Mononuclear cell (primary cell): ENCODE results near the gene RREB1. TPM values are rescaled to one million over a fixed set of nuclear protein-coding genes. Genes with fewer than 3 reads are reported as not detected.
"Not testable (repeated sequence)": the region's sequence is repeated elsewhere in the genome, so short reads cannot be mapped to it uniquely, and the experiment has no call there.

Experiments
- H3K27me3 ChIP-seq: 2 replicates; pipeline ENCODE4 v1.6.0; 2011; ENCODE audit warnings: low read length, control low read depth; ENCODE audit not compliant: insufficient read depth
- H3K4me1 ChIP-seq: 2 replicates; pipeline ENCODE4 v1.5.1; 2011; ENCODE audit warnings: mild to moderate bottlenecking, low read length, control low read depth; ENCODE audit not compliant: insufficient read depth
- H3K4me3 ChIP-seq: 2 replicates; pipeline ENCODE4 v1.5.1; 2011; ENCODE audit warnings: mild to moderate bottlenecking, low read length, moderate library complexity
- H3K9me3 ChIP-seq: 2 replicates; pipeline ENCODE4 v1.5.1; 2011; ENCODE audit warnings: low read depth, mild to moderate bottlenecking, control low read depth, low read length
- total RNA-seq: library from RNA; depleted of rRNA; stranded (reverse); fragments of >200 nt; gene quantifications from one replicate; pipeline ENCODE4 v1.2.3, GENCODE V29; 2012

The RREB1 gene
- total RNA-seq, 1 donor, result 47.5 TPM

DNA sequence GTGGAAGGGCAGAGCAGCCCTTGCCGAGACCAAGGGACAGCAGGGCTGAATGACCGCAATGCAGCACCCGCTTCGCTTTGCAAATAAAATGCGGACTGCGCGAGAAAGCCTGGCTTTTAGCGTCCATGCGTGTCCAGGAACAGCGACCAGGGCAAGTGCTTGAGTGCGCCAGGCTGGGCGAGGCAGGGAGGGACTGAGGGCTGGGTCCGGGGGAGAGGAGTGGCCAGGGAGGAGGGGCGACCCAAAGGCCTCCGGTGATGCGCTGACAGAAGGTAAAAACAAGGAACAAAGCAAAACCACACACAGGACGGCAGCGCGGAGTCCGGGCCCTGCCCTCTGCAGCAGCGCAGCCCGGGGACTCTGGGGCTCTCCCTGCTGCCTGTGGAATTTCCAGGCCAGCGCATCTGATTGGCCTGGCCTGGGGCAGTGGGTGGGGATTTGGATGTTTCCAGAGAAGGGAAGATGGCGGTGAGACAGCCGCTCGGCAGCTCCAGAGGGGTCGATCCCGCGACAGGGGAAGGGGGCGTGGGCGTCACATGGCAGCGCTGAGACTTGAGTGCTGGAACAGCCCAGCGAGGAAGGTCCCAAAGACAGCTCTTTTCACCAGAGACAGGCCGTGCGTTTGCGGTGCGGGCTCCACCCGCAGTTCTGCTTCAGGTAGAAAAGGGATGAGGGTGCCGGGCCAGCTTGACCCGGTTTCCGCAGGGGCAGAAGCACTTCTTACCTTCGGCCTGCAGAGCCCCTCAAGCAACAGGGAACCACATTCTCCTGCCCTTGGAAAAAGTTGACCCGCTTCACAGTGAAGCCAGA is 153.5 kb downstream of the RREB1 start:
- Histone ChIP-seq H3K4me3 (peak overlapping the region; percentile 48), H3K9me3 (no peaks in the 10 kb centered on the region), H3K27me3 (no peaks in the 10 kb centered on the region), H3K4me1 (peaks cover 64% of the 10 kb centered on the region)

DNA sequence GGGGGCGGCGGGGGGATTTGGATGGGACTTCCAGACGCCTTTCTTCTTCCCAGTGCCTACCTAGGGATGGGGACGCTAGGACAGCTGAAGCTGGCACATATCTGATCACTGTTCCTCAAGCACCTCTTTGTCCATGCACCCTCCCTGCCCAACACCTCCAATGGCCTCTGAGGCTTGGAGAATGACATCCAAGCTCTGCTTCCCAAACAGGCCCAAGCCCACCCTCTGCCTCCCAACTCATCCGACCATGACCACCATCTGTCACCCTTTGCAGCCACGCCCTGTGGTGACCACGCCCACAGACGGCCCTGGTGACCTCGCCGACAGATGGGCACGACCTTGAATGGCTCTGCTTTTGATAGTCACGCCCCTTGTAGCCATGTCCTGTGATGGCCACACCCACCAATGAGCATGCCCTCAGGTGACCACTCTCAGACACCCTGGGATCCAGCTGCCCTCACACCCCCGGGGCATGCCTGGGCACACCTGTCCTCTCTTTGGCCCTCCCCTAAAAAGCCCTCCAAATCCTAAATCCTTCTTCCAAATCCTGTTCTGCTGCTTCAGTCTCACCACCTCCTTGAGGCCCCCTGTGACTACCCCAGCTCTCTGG is 154.2 kb downstream of the RREB1 start:
- H3K4me3 ChIP-seq, result peak overlapping the region; percentile 48
- H3K4me1 ChIP-seq, result peaks cover 64% of the 10 kb centered on the region
- no peaks in the 10 kb centered on the region for H3K9me3 ChIP-seq

DNA sequence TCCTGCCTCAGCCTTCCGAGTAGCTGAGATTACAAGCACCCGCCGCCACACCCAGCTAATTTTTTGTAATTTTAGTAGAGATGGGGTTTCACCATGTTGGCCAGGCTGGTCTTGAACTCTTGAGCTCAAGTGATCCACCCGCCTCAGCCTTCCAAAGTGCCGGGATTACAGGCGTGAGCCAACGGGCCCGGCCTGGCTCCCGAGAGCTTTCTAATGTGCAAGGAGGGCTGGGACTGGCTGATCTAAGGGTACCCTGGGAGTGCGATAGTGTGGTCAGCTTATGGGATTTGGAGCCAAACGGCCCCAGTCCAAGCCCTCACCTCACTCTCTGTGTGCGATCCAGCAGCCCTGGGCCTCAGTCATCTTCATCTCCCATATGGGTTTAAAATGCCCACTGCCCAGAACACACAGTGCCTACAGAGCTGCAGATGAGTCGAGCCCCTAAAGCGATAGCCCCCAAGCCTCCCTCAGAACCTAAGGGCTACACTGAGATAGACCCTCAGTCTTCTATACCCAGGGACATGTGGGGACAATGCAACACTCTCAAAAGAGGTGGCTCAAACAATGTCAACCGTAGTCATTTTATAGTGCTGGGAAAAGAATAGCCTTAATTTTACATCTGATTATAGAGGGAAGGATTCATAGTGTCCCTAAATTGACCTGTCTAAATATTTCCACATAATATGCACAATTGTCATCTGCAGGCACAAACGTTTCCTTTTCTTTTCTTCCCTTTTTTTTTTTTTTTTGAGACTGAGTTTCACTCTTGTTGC is 155.2 kb downstream of the RREB1 start:
- H3K4me1 ChIP-seq, result peaks cover 73% of the 10 kb centered on the region
- no peak overlapping the region for H3K4me3 ChIP-seq
- no peaks in the 10 kb centered on the region for H3K27me3 ChIP-seq
- no peaks in the 10 kb centered on the region for H3K9me3 ChIP-seq

More for the DNA sequence above, 154.2 kb downstream of the RREB1 start:
- H3K27me3 ChIP-seq, result no peaks in the 10 kb centered on the region

DNA sequence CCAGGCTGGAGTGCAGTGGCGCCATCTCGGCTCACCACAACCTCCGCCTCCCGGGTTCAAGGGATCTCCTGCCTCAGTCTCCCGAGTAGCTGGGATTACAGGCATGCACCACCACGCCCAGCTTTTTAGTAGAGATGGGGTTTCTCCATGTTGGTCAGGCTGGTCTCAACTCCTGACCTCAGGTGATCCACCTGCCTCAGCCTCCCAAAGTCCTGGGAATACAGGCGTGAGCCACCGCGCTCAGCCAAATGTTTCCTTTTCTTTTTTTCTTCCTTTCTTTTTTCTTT is 155.7 kb downstream of the RREB1 start:
- H3K4me1 ChIP-seq, result peaks cover 68% of the 10 kb centered on the region
- H3K4me3 ChIP-seq, H3K27me3 ChIP-seq, H3K9me3 ChIP-seq: not testable (repeated sequence)

DNA sequence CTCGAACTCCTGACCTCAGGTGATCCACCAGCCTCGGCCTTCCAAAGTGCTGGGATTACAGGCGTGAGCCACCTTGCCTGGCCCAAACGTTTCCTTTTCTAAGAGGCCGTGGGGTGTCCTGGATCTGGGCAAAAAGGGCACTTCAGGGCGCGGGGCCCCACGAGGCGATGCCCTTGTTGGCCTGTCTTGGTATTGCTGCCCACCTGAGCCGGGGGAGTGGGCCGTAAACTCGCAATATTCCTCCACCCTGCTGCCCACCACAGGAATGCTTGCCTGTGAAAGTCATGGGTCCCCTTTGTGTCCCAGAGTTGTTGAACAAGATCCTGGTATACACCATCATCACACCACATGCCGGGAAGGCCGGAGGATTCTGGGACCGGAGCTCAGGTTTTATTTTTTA is 156.3 kb downstream of the RREB1 start:
- Histone ChIP-seq H3K4me3 (no peak overlapping the region), H3K4me1 (peaks cover 67% of the 10 kb centered on the region), H3K9me3 (no peaks in the 10 kb centered on the region), H3K27me3 (no peaks in the 10 kb centered on the region)

DNA sequence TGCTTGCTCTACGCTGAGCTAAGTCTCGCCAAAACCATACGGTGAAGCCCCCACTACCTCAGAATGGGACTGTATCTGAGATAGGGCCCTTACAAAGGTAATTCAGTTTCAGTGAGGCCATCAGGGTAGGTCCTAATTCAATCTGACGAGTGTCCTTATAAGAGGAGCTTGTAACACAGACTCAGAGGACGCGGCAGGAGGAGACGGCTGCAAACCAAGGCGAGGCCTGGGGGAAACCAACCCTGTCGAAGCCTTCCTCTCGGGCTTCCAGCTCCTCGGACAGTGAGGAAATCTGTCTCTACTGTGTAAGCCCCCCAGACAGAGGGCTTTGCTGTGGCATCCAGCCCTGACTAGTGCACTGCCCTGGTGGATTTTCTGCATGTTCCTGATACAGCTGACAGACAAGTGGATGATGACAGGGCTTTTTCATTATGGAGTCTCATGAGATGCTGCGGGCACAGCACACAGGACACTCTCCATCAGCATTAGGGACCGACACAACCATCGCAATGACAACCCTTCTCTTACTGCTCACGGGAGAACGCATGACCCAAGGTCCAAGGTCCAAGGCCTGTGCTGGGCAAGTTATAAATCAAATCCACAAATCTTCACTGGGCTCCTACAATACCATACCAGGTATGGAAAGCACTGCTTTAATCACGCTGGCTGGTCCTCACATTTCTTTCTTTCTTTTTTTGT is 157.1 kb downstream of the RREB1 start:
- H3K9me3 ChIP-seq, result no peaks in the 10 kb centered on the region
- no peak overlapping the region for H3K4me3 ChIP-seq
- no peaks in the 10 kb centered on the region for H3K27me3 ChIP-seq
- peaks cover 67% of the 10 kb centered on the region for H3K4me1 ChIP-seq

DNA sequence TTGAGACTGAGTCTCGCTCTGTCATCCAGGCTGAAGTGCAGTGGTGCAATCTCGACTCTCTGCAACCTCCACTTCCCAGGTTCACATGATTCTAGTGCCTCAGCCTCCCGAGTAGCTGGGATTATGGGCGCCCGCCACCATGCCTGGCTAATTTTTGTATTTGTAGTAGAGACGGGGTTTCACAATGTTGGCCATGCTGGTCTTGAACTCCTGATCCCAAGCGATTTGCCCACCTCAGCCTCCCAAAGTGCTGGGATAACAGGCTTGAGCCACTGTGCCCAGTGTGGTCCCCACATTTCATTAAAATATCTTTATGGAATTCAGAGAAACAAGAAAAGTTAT is 157.6 kb downstream of the RREB1 start:
- H3K4me3 ChIP-seq, H3K9me3 ChIP-seq, H3K27me3 ChIP-seq: not testable (repeated sequence)
- H3K4me1 ChIP-seq, result peaks cover 61% of the 10 kb centered on the region

DNA sequence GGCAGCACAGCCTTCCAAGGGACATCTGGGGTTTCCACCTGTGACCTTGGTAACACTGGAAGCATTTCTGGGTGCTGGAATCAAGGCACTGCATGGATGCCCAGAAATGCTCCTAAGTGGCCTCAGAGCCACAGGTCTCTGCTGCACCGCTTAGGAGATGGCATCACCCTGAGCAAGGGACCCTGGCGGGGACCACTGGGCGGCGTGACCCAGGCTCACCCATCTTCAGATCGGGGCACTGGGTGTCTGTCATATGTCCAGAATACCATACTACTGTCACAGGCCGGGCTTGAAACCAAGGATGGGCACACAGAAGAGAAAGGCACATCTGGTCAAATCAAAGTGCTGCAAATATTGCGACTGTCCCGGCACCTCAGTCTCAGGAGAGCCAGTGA is 159.3 kb downstream of the RREB1 start:
- Histone ChIP-seq H3K4me3 (no peak overlapping the region), H3K27me3 (no peaks in the 10 kb centered on the region), H3K4me1 (peaks cover 52% of the 10 kb centered on the region), H3K9me3 (no peaks in the 10 kb centered on the region)

DNA sequence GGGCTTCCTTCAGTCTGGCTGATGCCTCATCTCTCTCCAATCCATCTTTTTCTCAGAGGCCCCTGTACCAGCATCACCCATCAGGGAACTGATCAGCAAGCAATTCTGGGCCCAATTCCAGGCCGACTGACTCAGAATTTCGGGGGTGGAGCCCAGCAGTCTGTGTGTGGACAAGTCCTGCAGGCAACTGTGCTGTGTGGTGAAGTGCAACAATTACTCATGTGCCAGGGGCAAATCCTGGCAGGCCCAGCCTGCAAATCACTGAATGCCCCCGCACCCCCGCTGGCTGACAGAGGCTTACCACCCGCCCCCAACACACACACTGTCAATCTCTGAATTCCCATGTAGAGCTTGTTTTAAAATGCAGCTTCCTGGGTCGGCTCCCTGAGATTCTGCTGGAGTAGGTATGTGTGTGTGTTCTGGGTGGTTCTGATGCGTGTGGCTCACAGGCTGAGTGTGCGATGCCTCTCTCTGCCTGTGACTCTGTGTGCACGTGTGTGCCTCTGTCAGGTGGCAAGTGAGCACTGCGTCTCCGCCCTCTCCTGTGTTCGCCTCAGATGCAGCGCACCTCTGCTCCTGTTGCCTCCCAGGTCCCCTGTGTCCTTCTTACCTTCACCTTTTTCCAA is 159.8 kb downstream of the RREB1 start:
- Histone ChIP-seq H3K4me1 (peaks cover 46% of the 10 kb centered on the region), H3K4me3 (no peak overlapping the region), H3K9me3 (no peaks in the 10 kb centered on the region), H3K27me3 (no peaks in the 10 kb centered on the region)

DNA sequence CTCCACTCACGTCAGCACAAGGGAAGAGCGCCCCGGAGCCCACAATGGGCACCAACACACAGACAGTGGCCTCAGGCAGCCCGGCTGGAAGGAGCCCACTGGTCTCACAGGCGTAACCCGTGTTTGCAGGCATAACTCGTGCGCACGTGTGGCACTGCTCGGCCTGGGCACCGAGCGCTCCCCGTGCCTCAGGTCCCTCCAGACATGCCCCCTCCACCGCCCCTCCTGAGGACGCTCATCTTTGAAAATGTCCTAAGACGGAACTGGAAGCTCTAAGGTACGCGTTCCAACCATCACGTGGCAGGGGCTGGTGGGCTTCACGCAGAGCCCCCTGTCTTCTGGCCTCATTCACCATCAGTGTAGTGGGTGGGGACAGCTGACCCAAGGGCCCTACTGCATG is 160.6 kb downstream of the RREB1 start:
- Histone ChIP-seq H3K4me1 (peaks cover 39% of the 10 kb centered on the region), H3K9me3 (no peaks in the 10 kb centered on the region), H3K27me3 (no peaks in the 10 kb centered on the region), H3K4me3 (no peak overlapping the region)

DNA sequence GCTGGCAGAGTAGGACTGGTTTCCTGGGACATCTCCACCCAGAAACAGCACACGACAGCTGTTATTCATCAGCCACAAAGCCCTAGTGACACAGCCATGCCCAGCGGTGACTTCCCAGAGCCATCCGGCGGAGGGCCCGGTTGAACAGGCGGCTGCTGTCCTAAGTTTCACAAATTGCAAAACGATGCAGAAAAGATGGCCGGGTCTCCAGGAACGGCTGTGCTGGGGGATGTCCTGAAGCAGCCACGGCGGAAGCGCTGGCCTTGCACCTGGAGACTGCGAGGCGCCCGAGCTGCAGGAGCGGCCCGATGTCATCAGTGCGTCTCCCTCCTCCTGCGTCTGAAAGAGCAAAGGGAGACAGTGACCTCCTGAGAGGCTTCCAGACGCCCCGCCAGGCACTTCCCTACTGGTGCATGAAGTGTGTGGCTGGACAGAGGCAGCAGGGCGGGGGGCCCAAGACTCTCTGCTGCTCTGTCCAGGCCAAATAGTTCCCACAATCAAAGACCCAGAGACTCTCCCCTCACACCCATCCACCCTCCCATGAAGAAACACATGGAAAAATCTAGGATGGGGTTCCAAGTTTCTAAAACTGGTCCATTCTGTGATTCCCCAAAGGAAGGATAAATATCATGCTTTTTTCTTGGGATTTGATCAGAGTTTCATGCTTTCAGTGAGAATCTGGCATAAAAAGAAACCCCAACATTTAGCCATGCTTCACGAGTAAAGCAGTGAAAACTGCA is 161.2 kb downstream of the RREB1 start:
- Histone ChIP-seq H3K4me1 (peaks cover 33% of the 10 kb centered on the region), H3K27me3 (no peaks in the 10 kb centered on the region), H3K9me3 (no peaks in the 10 kb centered on the region), H3K4me3 (no peak overlapping the region)

DNA sequence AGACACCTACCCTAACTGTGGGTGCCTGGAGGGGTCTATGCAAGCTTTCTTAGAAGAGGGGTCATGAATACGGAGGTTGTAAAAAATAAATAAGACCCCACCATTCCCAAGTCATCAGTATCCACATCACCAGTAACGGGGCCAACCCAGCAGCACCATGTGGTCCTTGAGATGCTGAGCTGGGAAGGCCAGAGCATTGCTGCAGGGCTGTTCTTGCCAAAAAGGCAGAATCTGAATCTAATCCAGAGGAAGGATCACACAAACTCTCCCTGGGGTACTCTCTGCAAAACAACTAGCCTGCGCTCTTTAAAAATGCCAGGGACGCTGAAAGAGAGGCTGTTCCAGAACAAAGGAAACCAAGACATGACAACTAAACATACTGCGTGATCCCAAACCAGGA is 162.1 kb downstream of the RREB1 start:
- H3K27me3 ChIP-seq, result no peaks in the 10 kb centered on the region
- peaks cover 30% of the 10 kb centered on the region for H3K4me1 ChIP-seq
- H3K9me3 ChIP-seq, result no peaks in the 10 kb centered on the region
- no peak overlapping the region for H3K4me3 ChIP-seq

DNA sequence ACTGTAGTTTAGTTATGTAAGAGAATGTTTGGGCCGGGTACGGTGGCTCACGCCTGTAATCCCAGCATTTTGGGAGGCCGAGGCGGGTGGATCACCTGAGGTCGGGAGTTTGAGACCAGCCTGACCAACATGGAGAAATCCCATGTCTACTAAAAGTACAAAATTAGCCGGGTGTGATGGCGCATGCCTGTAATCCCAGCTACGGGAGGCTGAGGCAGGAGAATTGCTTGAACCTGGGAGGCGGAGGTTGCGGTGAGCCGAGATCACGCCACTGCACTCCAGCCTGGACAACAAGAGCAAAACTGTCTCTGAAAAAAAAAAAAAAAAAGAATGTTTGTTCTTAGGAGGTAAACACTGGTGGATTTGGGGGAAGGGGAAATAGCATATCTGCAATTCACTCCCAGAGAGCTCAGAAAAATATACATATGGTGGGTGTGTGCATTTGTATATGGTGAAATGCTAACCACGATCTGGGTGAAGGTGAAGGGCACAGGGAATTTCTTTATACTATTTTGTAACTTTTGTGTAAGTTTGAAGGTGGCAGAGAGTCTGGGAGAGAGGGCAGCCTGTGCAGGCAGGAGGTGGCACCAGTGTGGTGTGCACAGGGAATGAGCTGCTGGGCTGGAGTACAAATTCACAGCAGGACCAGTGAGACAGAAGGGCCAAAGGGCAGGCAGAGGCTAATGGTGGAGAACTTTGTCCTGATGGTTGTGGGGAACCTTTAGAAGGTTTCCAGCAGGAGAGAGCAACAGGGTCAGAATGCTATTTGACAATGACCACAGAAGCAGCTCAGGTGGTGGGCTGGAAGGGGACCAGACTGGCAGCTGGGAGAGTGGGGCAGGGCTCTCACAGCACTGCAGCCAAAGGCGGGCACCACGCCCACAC is 162.8 kb downstream of the RREB1 start:
- Histone ChIP-seq H3K4me3 (no peak overlapping the region), H3K4me1 (peaks cover 30% of the 10 kb centered on the region), H3K9me3 (no peaks in the 10 kb centered on the region), H3K27me3 (no peaks in the 10 kb centered on the region)

DNA sequence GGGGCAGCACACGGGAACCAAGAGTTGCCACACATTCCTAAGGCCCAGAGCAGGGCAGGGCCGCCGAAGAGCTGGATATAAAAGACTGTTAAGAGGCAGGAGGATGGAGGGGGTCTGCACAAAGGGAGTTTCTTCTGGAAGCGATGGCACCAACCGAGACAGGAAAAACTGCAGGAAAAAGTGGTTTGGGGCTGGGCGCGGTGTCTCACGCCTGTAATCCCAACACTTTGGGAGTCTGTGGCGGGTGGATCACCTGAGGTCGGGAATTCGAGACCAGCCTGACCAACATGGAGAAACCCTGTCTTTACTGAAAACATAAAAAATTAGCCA is 163.4 kb downstream of the RREB1 start:
- H3K4me3 ChIP-seq, result no peak overlapping the region
- no peaks in the 10 kb centered on the region for H3K9me3 ChIP-seq
- no peaks in the 10 kb centered on the region for H3K27me3 ChIP-seq
- H3K4me1 ChIP-seq, result peaks cover 30% of the 10 kb centered on the region
